H9 (cell line): ENCODE measurements around the gene LRMDA. TPM values are rescaled to one million over a fixed set of nuclear protein-coding genes. Genes with fewer than 3 reads are reported as not detected.

ENCODE experiments used
- DNase-seq: peaks from one replicate; pipeline ENCODE4 v3.0.0-alpha.2; 2017
- H2AFZ ChIP-seq: one replicate; pipeline ENCODE4 v1.6.1; 2013; ENCODE audit warnings: mild to moderate bottlenecking, low read length, control low read depth, moderate library complexity
- H2AK5ac ChIP-seq: 2 replicates; pipeline ENCODE4 v1.6.1; 2013; ENCODE audit warnings: low read length, control low read depth, mixed read lengths; ENCODE audit not compliant: insufficient read length
- H2BK120ac ChIP-seq: one replicate; pipeline ENCODE4 v1.6.1; 2013; ENCODE audit warnings: low read depth, mild to moderate bottlenecking, low read length, control low read depth, inconsistent platforms; ENCODE audit not compliant: poor library complexity, severe bottlenecking
- H2BK12ac ChIP-seq: 2 replicates; pipeline ENCODE4 v1.6.1; 2013; ENCODE audit warnings: low read length, control low read depth, mixed read lengths, low read depth; ENCODE audit not compliant: insufficient read length
- H2BK15ac ChIP-seq: 2 replicates; pipeline ENCODE4 v1.6.1; 2013; ENCODE audit warnings: low read depth, low read length, control low read depth
- H2BK20ac ChIP-seq: one replicate; pipeline ENCODE4 v1.6.1; 2013; ENCODE audit warnings: low read depth, mild to moderate bottlenecking, low read length, control low read depth, inconsistent platforms; ENCODE audit not compliant: poor library complexity, severe bottlenecking
- H2BK5ac ChIP-seq: 2 replicates; pipeline ENCODE4 v1.6.1; 2013; ENCODE audit warnings: low read length, control low read depth, mixed read lengths; ENCODE audit not compliant: insufficient read length
- H3K14ac ChIP-seq: 2 replicates; pipeline ENCODE4 v1.6.1; 2013; ENCODE audit warnings: low read length, control low read depth; ENCODE audit not compliant: insufficient read depth
- H3K18ac ChIP-seq: 2 replicates; pipeline ENCODE4 v1.6.1; 2013; ENCODE audit warnings: low read depth, mild to moderate bottlenecking, mixed read lengths, low read length, control low read depth; ENCODE audit not compliant: insufficient read length
- H3K23ac ChIP-seq: 2 replicates; pipeline ENCODE4 v1.6.1; 2013; ENCODE audit warnings: low read length, control low read depth, mixed read lengths, low read depth; ENCODE audit not compliant: insufficient read length
- H3K23me2 ChIP-seq: 2 replicates; pipeline ENCODE4 v1.6.1; 2013; ENCODE audit warnings: low read depth, mild to moderate bottlenecking, mixed read lengths, low read length, control low read depth; ENCODE audit not compliant: insufficient read length, poor library complexity, severe bottlenecking
- H3K27ac ChIP-seq: 2 replicates; pipeline ENCODE4 v1.5.1; 2013; ENCODE audit warnings: low read length, control low read depth, mixed read lengths, low read depth; ENCODE audit not compliant: insufficient read length
- H3K27me3 ChIP-seq: 2 replicates; pipeline ENCODE4 v1.6.1; 2013; ENCODE audit warnings: low read length, control low read depth, inconsistent platforms; ENCODE audit not compliant: insufficient read depth
- H3K4ac ChIP-seq: 2 replicates; pipeline ENCODE4 v1.6.1; 2013; ENCODE audit warnings: low read depth, mild to moderate bottlenecking, control low read depth, inconsistent platforms, low read length, moderate library complexity
- H3K4me1 ChIP-seq: 2 replicates; pipeline ENCODE4 v1.6.1; 2013; ENCODE audit warnings: low read length, control low read depth, inconsistent platforms; ENCODE audit not compliant: insufficient read depth
- H3K4me2 ChIP-seq: 2 replicates; pipeline ENCODE4 v1.6.1; 2013; ENCODE audit warnings: low read length, control low read depth, mixed read lengths; ENCODE audit not compliant: insufficient read length, insufficient read depth
- H3K56ac ChIP-seq: 2 replicates; pipeline ENCODE4 v1.6.1; 2013; ENCODE audit warnings: low read depth, mild to moderate bottlenecking, mixed read lengths, low read length, control low read depth; ENCODE audit not compliant: insufficient read length
- H3K79me1 ChIP-seq: 2 replicates; pipeline ENCODE4 v1.6.1; 2013; ENCODE audit warnings: low read depth, mild to moderate bottlenecking, moderate library complexity, low read length, control low read depth, inconsistent platforms; ENCODE audit not compliant: insufficient read depth, poor library complexity, severe bottlenecking
- H3K79me2 ChIP-seq: 2 replicates; pipeline ENCODE4 v1.6.1; 2013; ENCODE audit warnings: low read length, control low read depth, inconsistent platforms; ENCODE audit not compliant: insufficient read depth
- H3K9ac ChIP-seq: 2 replicates; pipeline ENCODE4 v1.6.1; 2013; ENCODE audit warnings: low read length, control low read depth, mixed read lengths; ENCODE audit not compliant: insufficient read length; ENCODE audit errors: extremely low read depth
- H3K9me3 ChIP-seq: one replicate; pipeline ENCODE4 v1.6.1; 2013; ENCODE audit warnings: low read depth, low read length, inconsistent platforms; ENCODE audit not compliant: control insufficient read depth
- H3T11ph ChIP-seq: one replicate; pipeline ENCODE4 v1.6.1; 2013; ENCODE audit warnings: mild to moderate bottlenecking, low read length, control low read depth, inconsistent platforms
- H4K20me1 ChIP-seq: one replicate; pipeline ENCODE4 v1.6.1; 2013; ENCODE audit not compliant: control insufficient read depth, insufficient read length, insufficient read depth
- H4K5ac ChIP-seq: 2 replicates; pipeline ENCODE4 v1.6.1; 2013; ENCODE audit warnings: low read depth, mild to moderate bottlenecking, mixed read lengths, low read length, control low read depth; ENCODE audit not compliant: insufficient read length
- H4K8ac ChIP-seq: replicated peaks from 2 replicates; pipeline ENCODE4 v1.6.1; 2013; ENCODE audit warnings: low read length, control low read depth, mixed read lengths, low read depth; ENCODE audit not compliant: insufficient read length
- H4K91ac ChIP-seq: 2 replicates; pipeline ENCODE4 v1.6.1; 2013; ENCODE audit warnings: low read depth, mild to moderate bottlenecking, moderate library complexity, mixed read lengths, low read length, control low read depth; ENCODE audit not compliant: insufficient read length
- H3K27ac Mint-ChIP-seq, 3 experiments: 2 replicates in 2 of 3; 3 replicates in 1 of 3; pipeline ENCODE4 v1.8.0; 2020 to 2021; ENCODE audit warnings: mixed read lengths in 3 of 3, mild to moderate bottlenecking in 1 of 3, moderate library complexity in 1 of 3
- H3K27me3 Mint-ChIP-seq: 2 replicates; pipeline ENCODE4 v1.8.0; 2021; ENCODE audit warnings: low read depth, mild to moderate bottlenecking, moderate library complexity, mixed read lengths
- H3K36me3 Mint-ChIP-seq, 3 experiments: 2 replicates in 2 of 3; 3 replicates in 1 of 3; pipeline ENCODE4 v1.8.0; 2020 to 2021; ENCODE audit warnings: low read depth in 3 of 3, mixed read lengths in 3 of 3; ENCODE audit not compliant: insufficient read depth in 1 of 3
- H3K4me1 Mint-ChIP-seq, 2 experiments: 2 replicates each; pipeline ENCODE4 v1.8.0; 2020; ENCODE audit warnings: mixed read lengths in 2 of 2
- H3K4me3 Mint-ChIP-seq, 2 experiments: 2 replicates in 1 of 2; 3 replicates in 1 of 2; pipeline ENCODE4 v1.8.0; 2020 to 2021; ENCODE audit warnings: mild to moderate bottlenecking in 2 of 2, mixed read lengths in 2 of 2, moderate library complexity in 1 of 2
- H3K9me3 Mint-ChIP-seq, 2 experiments: 2 replicates in 1 of 2; 3 replicates in 1 of 2; pipeline ENCODE4 v1.8.0; 2020; ENCODE audit warnings: mild to moderate bottlenecking in 2 of 2, mixed read lengths in 2 of 2, moderate library complexity in 1 of 2
- CTCF ChIP-seq: fragments of 200-600 bp; sonication (generic); conservative IDR thresholded peaks from 3 replicates; pipeline ENCODE4 v1.8.0; 2021; ENCODE audit warnings: antibody characterized with exemption, mild to moderate bottlenecking
- WGBS: extraction: QIAGEN DNeasy Blood & Tissue Kit; methylation state at CpG from one replicate; pipeline ENCODE4 v1.1.7; 2013; ENCODE audit warnings: missing lambda C conversion rate, low lambda C conversion rate, mixed read lengths; ENCODE audit not compliant: insufficient read length; ENCODE audit errors: extremely low coverage; 5-methylcytosine and 5-hydroxymethylcytosine counted together
- total RNA-seq: library from RNA; stranded (reverse); gene quantifications from 2 replicates; pipeline ENCODE4 v1.2.1, GENCODE V29; 2021

LRMDA gene
- total RNA-seq, 1 experiment from 2014 or later = 1.8 TPM

GRCh38 chr10:75509706-75510105 is 78.3 kb downstream of the LRMDA start:
- Histone ChIP-seq H3K9ac (no peak overlapping the region), H3K79me2 (no peaks in the 10 kb centered on the region), H4K91ac (no peak overlapping the region), H3K27me3 (no peaks in the 10 kb centered on the region; the same call in 1 of the 2 replicates), H3K4me2 (no peak overlapping the region), H3K23me2 (no peaks in the 10 kb centered on the region), H3K23ac (no peak overlapping the region), H4K20me1 (no peaks in the 10 kb centered on the region), H2BK20ac (no peak overlapping the region), H4K8ac (no peak overlapping the region), H4K5ac (no peak overlapping the region), H3K9me3 (no peaks in the 10 kb centered on the region), H2BK12ac (no peak overlapping the region), H3K27ac (no peak overlapping the region), H3K14ac (no peak overlapping the region), H2BK5ac (no peak overlapping the region), H2BK15ac (no peak overlapping the region), H2AK5ac (no peak overlapping the region), H2BK120ac (no peak overlapping the region), H3K56ac (no peak overlapping the region), H3K4me1 (no peaks in the 10 kb centered on the region), H2AFZ (no peak overlapping the region), H3K18ac (no peak overlapping the region), H3T11ph (no peak overlapping the region), H3K4ac (no peak overlapping the region), H3K79me1 (no peaks in the 10 kb centered on the region)
- peaks cover 0 to under 1% (median 0%) of the 10 kb centered on the region in 3 experiments; a peak in 1 of 7 replicates for H3K36me3 Mint-ChIP-seq
- DNase-seq = no peak
- peaks cover 50% of the 10 kb centered on the region for H3K27me3 Mint-ChIP-seq
- H3K27ac Mint-ChIP-seq = no peak overlapping the region
- H3K9me3 Mint-ChIP-seq = peaks cover 0 to 2% of the 10 kb centered on the region in 2 experiments; a peak in 1 of 5 replicates
- WGBS = no CpG with 5 or more reads among the region's 2 CpGs
- H3K4me1 Mint-ChIP-seq = peaks cover 6 to 10% of the 10 kb centered on the region in 2 experiments
- no peak overlapping the region for H3K4me3 Mint-ChIP-seq
- TF ChIP-seq CTCF = no peak
